Measurements from ENCODE around the gene OR6C65. TPM values are rescaled to one million over a fixed set of nuclear protein-coding genes. Genes with fewer than 3 reads are reported as not detected.
A peak's percentile ranks its signal among the peaks of the same experiment; 100 is the strongest.
"Not testable (repeated sequence)": the region's sequence is repeated elsewhere in the genome, so short reads cannot be mapped to it uniquely, and the experiment has no call there.

The OR6C65 gene
- total and polyA plus RNA-seq, 8 donors: not detected

- no peak for DNase-seq
- H3K36me3 ChIP-seq: no peaks in the 10 kb centered on the region
- intact Hi-C loops (cut with DNase I; ENCODE audit: low total_unique reads): no loop called here
- TF ChIP-seq EP300 (IDR thresholded peaks at IDR 0.05) (no peak), CTCF (IDR thresholded peaks at IDR 0.05) (no peak), POLR2A (IDR thresholded peaks at IDR 0.05) (no peak), POLR2AphosphoS5 (IDR thresholded peaks at IDR 0.05) (no peak)
- no peak overlapping the region for H3K4me3 ChIP-seq
- H3K9me3 ChIP-seq: no peaks in the 10 kb centered on the region
- no peak overlapping the region for H3K27ac ChIP-seq
- peaks cover 0 to 5% (median 0%) of the 10 kb centered on the region in 4 donors for H3K4me1 ChIP-seq
- H3K27me3 ChIP-seq: no peaks in the 10 kb centered on the region
Measured at GRCh38 chr12:55385891-55386290, 14.4 kb upstream of the OR6C65 start.

- H3K4me1 ChIP-seq: peaks cover 0 to 5% (median 0%) of the 10 kb centered on the region in 4 donors
- no peak overlapping the region for H3K4me3 ChIP-seq
- H3K9me3 ChIP-seq: no peaks in the 10 kb centered on the region
- H3K27ac ChIP-seq: no peak overlapping the region
- peaks cover 0 to 8% (median 0%) of the 10 kb centered on the region in 3 donors for H3K27me3 ChIP-seq
- no peak for TF ChIP-seq POLR2A (IDR thresholded peaks at IDR 0.05)
- TF ChIP-seq EP300 (IDR thresholded peaks at IDR 0.05): no peak
- TF ChIP-seq POLR2AphosphoS5 (IDR thresholded peaks at IDR 0.05): no peak
- WGBS, 5 donors: 85 to 94% (median 91%) methylated on average over 10 to 23 of the region's 23 CpGs
- no peak for DNase-seq
- intact Hi-C loops (cut with DNase I; ENCODE audit: low total_unique reads): no loop called here
- no peaks in the 10 kb centered on the region for H3K36me3 ChIP-seq
Measured at GRCh38 chr12:55392032-55392795, 8.1 kb upstream of the OR6C65 start.

- no peak for TF ChIP-seq POLR2AphosphoS5 (IDR thresholded peaks at IDR 0.05)
- TF ChIP-seq POLR2A (IDR thresholded peaks at IDR 0.05): no peak
- no peak for TF ChIP-seq CTCF (IDR thresholded peaks at IDR 0.05)
- TF ChIP-seq EP300 (IDR thresholded peaks at IDR 0.05): no peak
- Histone ChIP-seq H3K9me3 (no peaks in the 10 kb centered on the region), H3K4me3 (no peak overlapping the region), H3K27ac (no peak overlapping the region), H3K4me1 (no peaks in the 10 kb centered on the region), H3K27me3 (peaks cover 0 to 8% (median 0%) of the 10 kb centered on the region in 3 donors), H3K36me3 (no peaks in the 10 kb centered on the region)
- WGBS, 5 donors: 76 to 92% (median 85%) methylated on average over 1 of the region's 1 CpG
- intact Hi-C loops (cut with DNase I; ENCODE audit: low total_unique reads): no loop called here
- DNase-seq: no peak
Measured at GRCh38 chr12:55396326-55396725, 4.0 kb upstream of the OR6C65 start.

- no peak for TF ChIP-seq POLR2AphosphoS5 (IDR thresholded peaks at IDR 0.05)
- TF ChIP-seq EP300 (IDR thresholded peaks at IDR 0.05): no peak
- H3K27me3 ChIP-seq: no peaks in the 10 kb centered on the region
- WGBS, 5 donors: 68 to 89% (median 84%) methylated on average over 1 of the region's 1 CpG
Measured at GRCh38 chr12:55407866-55408265, 7.5 kb downstream of the OR6C65 start.

GRCh38 chr12:55409133-55409532 lies 8.8 kb downstream of the OR6C65 start:
- WGBS, 5 donors: 80 to 98% (median 91%) methylated on average over 1 of the region's 1 CpG
- H3K27ac ChIP-seq; intact Hi-C loops (cut with DNase I; ENCODE audit: low total_unique reads); H3K4me3 ChIP-seq; H3K4me1 ChIP-seq; DNase-seq; H3K9me3 ChIP-seq; H3K36me3 ChIP-seq; H3K27me3 ChIP-seq: not testable (repeated sequence)

More at GRCh38 chr12:55407866-55408265, 7.5 kb downstream of the OR6C65 start:
- DNase-seq: no peak
- peaks cover 0 to 7% (median 0%) of the 10 kb centered on the region in 4 donors for H3K9me3 ChIP-seq
- no peaks in the 10 kb centered on the region for H3K36me3 ChIP-seq
- intact Hi-C loops (cut with DNase I; ENCODE audit: low total_unique reads): no loop called here
- no peak overlapping the region for H3K27ac ChIP-seq
- no peak overlapping the region for H3K4me3 ChIP-seq
- no peaks in the 10 kb centered on the region for H3K4me1 ChIP-seq

GRCh38 chr12:55412138-55412537 lies 11.8 kb downstream of the OR6C65 start:
- H3K36me3 ChIP-seq; DNase-seq; H3K4me1 ChIP-seq; H3K27ac ChIP-seq; intact Hi-C loops (cut with DNase I; ENCODE audit: low total_unique reads); H3K9me3 ChIP-seq; H3K4me3 ChIP-seq; H3K27me3 ChIP-seq: not testable (repeated sequence)
- 93 to 97% (median 96%) methylated on average over 15 of the region's 15 CpGs for WGBS, 5 donors

- H3K4me3 ChIP-seq; H3K36me3 ChIP-seq; intact Hi-C loops (cut with DNase I; ENCODE audit: low total_unique reads); H3K9me3 ChIP-seq; H3K4me1 ChIP-seq; H3K27me3 ChIP-seq; H3K27ac ChIP-seq: not testable (repeated sequence)
- DNase-seq: peak in 1 of 2 donors; percentile 26
- WGBS, 5 donors: 57 to 97% (median 72%) methylated on average over 3 to 5 of the region's 6 CpGs
Measured at GRCh38 chr12:55413498-55414388, 13.4 kb downstream of the OR6C65 start.

- H3K27me3 ChIP-seq; intact Hi-C loops (cut with DNase I; ENCODE audit: low total_unique reads); H3K36me3 ChIP-seq; H3K9me3 ChIP-seq; H3K4me1 ChIP-seq: not testable (repeated sequence)
- H3K4me3 ChIP-seq: peak overlapping the region in 2 of 4 donors; percentile 6 to 18
- H3K27ac ChIP-seq: peak overlapping the region in 1 of 5 donors; percentile 45
- WGBS, 5 donors: 20 to 47% (median 32%) methylated on average over 2 to 11 of the region's 11 CpGs
- peak; percentile 12 to 28 for DNase-seq
Measured at GRCh38 chr12:55414396-55414823, 14.1 kb downstream of the OR6C65 start.

GRCh38 chr12:55414889-55415288 lies 14.6 kb downstream of the OR6C65 start:
- H3K36me3 ChIP-seq; DNase-seq; H3K27me3 ChIP-seq; H3K9me3 ChIP-seq; H3K4me1 ChIP-seq; intact Hi-C loops (cut with DNase I; ENCODE audit: low total_unique reads): not testable (repeated sequence)
- H3K27ac ChIP-seq: peak overlapping the region in 1 of 5 donors; percentile 45
- H3K4me3 ChIP-seq: peak overlapping the region in 2 of 4 donors; percentile 6 to 18
- 0 to 21% (median 8%) methylated on average over 2 to 8 of the region's 34 CpGs; no CpG with 5 or more reads in 1 of the 5 donors for WGBS, 5 donors
